Activated CD4-positive, alpha-beta T cell treated with anti-CD3 and anti-CD28 coated beads for 24 hours (primary cell): Measurements from ENCODE around the gene IPO7.

Experiments used
- DNase-seq, 2 donors: peaks; one replicate each; pipeline ENCODE4 v3.0.0-alpha.2; 2020; ENCODE audit warnings: low read depth in 2 of 2

Gene IPO7

GRCh38 chr11:9490376-9490775 lies 105.9 kb downstream of the IPO7 start:
- no peak for DNase-seq

DNA sequence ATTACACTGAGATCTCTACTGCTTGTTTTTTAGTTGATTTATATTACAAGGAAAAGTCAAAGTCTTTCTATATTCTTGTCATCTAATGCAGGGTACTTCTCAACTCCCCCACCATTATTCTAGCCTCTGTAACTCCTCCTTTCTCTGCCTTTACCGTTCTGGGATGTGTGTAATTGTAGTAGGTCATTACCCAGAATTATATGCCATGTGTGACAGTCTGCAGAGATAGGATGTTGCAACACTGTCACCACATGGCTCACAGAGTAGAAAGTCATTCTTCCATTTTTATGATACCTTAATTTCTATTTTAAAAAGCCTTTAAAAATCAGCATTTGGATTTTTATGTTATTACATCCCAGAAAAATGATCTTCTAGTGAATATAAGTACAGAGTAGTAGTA lies 109.0 kb downstream of the IPO7 start:
- no peak for DNase-seq

GRCh38 chr11:9494316-9494715 lies 109.9 kb downstream of the IPO7 start:
- DNase-seq = no peak

DNA sequence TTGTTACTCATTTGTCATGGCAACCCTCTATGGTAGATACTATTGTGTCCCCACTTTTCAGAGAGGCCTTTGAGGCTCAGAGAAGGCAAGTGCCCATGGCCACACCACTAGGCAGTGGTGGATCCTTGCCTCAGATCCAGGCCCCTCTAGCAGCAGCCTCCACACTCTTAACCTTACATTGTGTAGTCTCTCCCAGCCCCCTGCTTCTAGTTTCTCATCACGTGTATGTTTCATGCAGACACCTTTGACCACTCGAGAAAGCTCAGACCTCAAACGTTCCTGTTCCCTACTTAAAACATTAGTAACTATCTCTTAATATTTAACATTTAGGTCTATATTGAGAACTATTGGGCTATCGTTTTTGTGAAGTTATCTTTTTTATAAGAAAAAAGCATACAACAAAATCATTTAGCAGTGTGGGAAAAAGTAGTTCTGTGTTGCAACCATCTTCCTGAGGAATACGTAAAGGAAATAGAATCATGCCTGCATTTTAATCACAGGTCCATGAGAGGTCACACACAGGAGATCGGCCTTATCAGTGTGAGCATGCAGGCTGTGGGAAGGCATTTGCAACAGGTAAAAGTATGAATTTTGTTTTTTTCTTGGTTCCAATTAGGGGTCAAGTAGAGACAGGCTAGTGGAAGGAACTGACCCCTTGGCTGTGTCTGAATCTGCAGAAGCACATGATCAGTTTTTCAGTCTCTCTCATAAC lies 111.5 kb downstream of the IPO7 start:
- no peak for DNase-seq
